Measurements from ENCODE around the gene PCDH8. TPM values are rescaled to one million over a fixed set of nuclear protein-coding genes. Genes with fewer than 3 reads are reported as not detected.

The PCDH8 gene
- total and polyA plus RNA-seq, 2 experiments from 2014 or later = 0.36 to 1.7 TPM

GRCh38 chr13:52850396-52851136, 2.1 kb upstream of the PCDH8 start:
- no peak for TF ChIP-seq NANOG (IDR thresholded peaks at IDR 0.05; ENCODE audit: borderline replicate concordance)
- TF ChIP-seq STAT1 (IDR thresholded peaks at IDR 0.05; ENCODE audit: unreplicated experiment) = no peak
- no peak for TF ChIP-seq ZNF114 (CRISPR knock-in tag; IDR thresholded peaks at IDR 0.05)
- no peak for TF ChIP-seq ZNF331 (CRISPR knock-in tag; IDR thresholded peaks at IDR 0.05; ENCODE audit: low read depth)
- no peak for TF ChIP-seq EZH2phosphoT487 (IDR thresholded peaks at IDR 0.05; ENCODE audit: unreplicated experiment)
- TF ChIP-seq EZH2 (IDR thresholded peaks at IDR 0.05; ENCODE audit: low read depth, unreplicated experiment) = no peak
- no peak; the same call in 1 of the 2 replicates for TF ChIP-seq ETS1 (IDR thresholded peaks at IDR 0.05)
- TF ChIP-seq CREB1 (CRISPR knock-in tag; IDR thresholded peaks at IDR 0.05; ENCODE audit: low read depth) = peak; percentile 73
- peak; percentile 84 to 88 for TF ChIP-seq CTCF (conservative IDR thresholded peaks at IDR 0.05; ENCODE audit: low read depth in 2 of 2)
- TF ChIP-seq POLR2AphosphoS5 (IDR thresholded peaks at IDR 0.05; ENCODE audit: low read depth) = peak; percentile 63
- TF ChIP-seq JUNB (IDR thresholded peaks at IDR 0.05; ENCODE audit: unreplicated experiment) = no peak
- no peak for TF ChIP-seq ZNF462 (CRISPR knock-in tag; IDR thresholded peaks at IDR 0.05)
- TF ChIP-seq REST (IDR thresholded peaks at IDR 0.05; ENCODE audit: unreplicated experiment) = peak; percentile 87
- Histone ChIP-seq H3K36me3 (ENCODE audit: insufficient read depth) (no peaks in the 10 kb centered on the region), H3K79me2 (replicated peaks; ENCODE audit: insufficient read depth) (no peaks in the 10 kb centered on the region), H3K4me2 (peak overlapping the region; percentile 72), H3K27ac (ENCODE audit: low read depth) (peak overlapping the region; percentile 80; the same call in 1 of the 2 replicates), H3F3A (replicated peaks; ENCODE audit: low read depth) (peaks cover 9% of the 10 kb centered on the region), H3K27me3 (ENCODE audit: insufficient read depth) (peaks cover 56% of the 10 kb centered on the region), H3K9me2 (ENCODE audit: insufficient read depth) (no peaks in the 10 kb centered on the region), H2AFZ (peak overlapping the region; percentile 99), H3K4me3 (peak overlapping the region; percentile 91), H4K20me1 (replicated peaks; ENCODE audit: insufficient read depth) (no peaks in the 10 kb centered on the region; the same call in 1 of the 2 replicates), H3K4me1 (ENCODE audit: insufficient read depth) (peaks cover 39% of the 10 kb centered on the region)
- H3K4me3 Mint-ChIP-seq = peak overlapping the region; percentile 86
- H3K36me3 Mint-ChIP-seq (ENCODE audit: low read depth) = no peaks in the 10 kb centered on the region
- H3K27ac Mint-ChIP-seq = peak overlapping the region; percentile 83
- H3K9me3 Mint-ChIP-seq = peaks cover 5% of the 10 kb centered on the region; the same call in 2 of the 3 replicates
- peaks cover 47% of the 10 kb centered on the region for H3K27me3 Mint-ChIP-seq (ENCODE audit: insufficient read depth, low read depth, poor library complexity)
- peaks cover 30% of the 10 kb centered on the region for H3K4me1 Mint-ChIP-seq
- ATAC-seq (peak; percentile 45), DNase-seq (ENCODE audit: low spot score) (peak; percentile 96)
